Brain microvascular endothelial cell (primary cell): Measurements from ENCODE around the gene FAM20C.

ENCODE experiments used
- DNase-seq: peaks from one replicate; pipeline ENCODE4 v3.0.0-alpha.2; 2020
- H3K27ac ChIP-seq: fragments of 250-450 bp; sonication (Bioruptor Pico); 2 replicates; pipeline ENCODE4 v1.5.1; 2020; ENCODE audit warnings: mild to moderate bottlenecking, moderate library complexity
- H3K27me3 ChIP-seq: fragments of 250-450 bp; sonication (Bioruptor Pico); replicated peaks from 2 replicates; pipeline ENCODE4 v1.5.1; 2020; ENCODE audit warnings: mild to moderate bottlenecking
- H3K36me3 ChIP-seq: fragments of 250-450 bp; sonication (Bioruptor Pico); replicated peaks from 2 replicates; pipeline ENCODE4 v1.5.1; 2020; ENCODE audit warnings: mild to moderate bottlenecking
- H3K4me3 ChIP-seq: 2 replicates; pipeline ENCODE4 v1.5.1; 2011; ENCODE audit warnings: low read depth, mild to moderate bottlenecking, control low read depth, low read length, moderate library complexity
- CTCF ChIP-seq: IDR thresholded peaks from 2 replicates; pipeline ENCODE4 v1.5.1; 2011; ENCODE audit warnings: low read depth, mild to moderate bottlenecking, moderate library complexity, low read length, control low read depth, inconsistent platforms; ENCODE audit errors: missing control alignments
- in situ Hi-C: cut with HindIII; loops from 2 replicates; pipeline ENCODE4 v1.10.0; 2017; ENCODE audit warnings: low sequenced_read_pairs, low pct_ligation_motif_present

Gene FAM20C

GRCh38 chr7:245574-246295 is 53.4 kb downstream of the FAM20C start:
- no peak for DNase-seq
- TF ChIP-seq CTCF = no peak
- Histone ChIP-seq H3K4me3 (no peak overlapping the region), H3K27ac (no peak overlapping the region), H3K27me3 (no peaks in the 10 kb centered on the region), H3K36me3 (peaks cover 34% of the 10 kb centered on the region)
- in situ Hi-C loops = no loop called here

- TF ChIP-seq CTCF = no peak
- H3K4me3 ChIP-seq = no peak overlapping the region
- no peaks in the 10 kb centered on the region for H3K27me3 ChIP-seq
- no peak for DNase-seq
- in situ Hi-C loops = no loop called here
- H3K36me3 ChIP-seq = peaks cover 40% of the 10 kb centered on the region
- H3K27ac ChIP-seq = no peak overlapping the region
These were observed 54.1 kb downstream of the FAM20C start for GRCh38 chr7:246451-246850.

- in situ Hi-C loops = no loop called here
- TF ChIP-seq CTCF = no peak
- Histone ChIP-seq H3K4me3 (no peak overlapping the region), H3K36me3 (peaks cover 44% of the 10 kb centered on the region), H3K27me3 (no peaks in the 10 kb centered on the region), H3K27ac (no peak overlapping the region)
- DNase-seq = no peak
These were observed 54.8 kb downstream of the FAM20C start for GRCh38 chr7:247181-247580.

GRCh38 chr7:247636-248035 is 55.3 kb downstream of the FAM20C start:
- Histone ChIP-seq H3K27ac (no peak overlapping the region), H3K27me3 (no peaks in the 10 kb centered on the region), H3K4me3 (no peak overlapping the region), H3K36me3 (peaks cover 47% of the 10 kb centered on the region)
- in situ Hi-C loops = no loop called here
- TF ChIP-seq CTCF = no peak
- no peak for DNase-seq

GRCh38 chr7:248732-249435 is 56.5 kb downstream of the FAM20C start:
- Histone ChIP-seq H3K4me3 (no peak overlapping the region), H3K36me3 (peaks cover 58% of the 10 kb centered on the region), H3K27ac (no peak overlapping the region), H3K27me3 (no peaks in the 10 kb centered on the region)
- TF ChIP-seq CTCF = no peak
- in situ Hi-C loops = no loop called here
- no peak for DNase-seq
